ENCODE measurements around the gene RAP1B.

RAP1B gene

DNA sequence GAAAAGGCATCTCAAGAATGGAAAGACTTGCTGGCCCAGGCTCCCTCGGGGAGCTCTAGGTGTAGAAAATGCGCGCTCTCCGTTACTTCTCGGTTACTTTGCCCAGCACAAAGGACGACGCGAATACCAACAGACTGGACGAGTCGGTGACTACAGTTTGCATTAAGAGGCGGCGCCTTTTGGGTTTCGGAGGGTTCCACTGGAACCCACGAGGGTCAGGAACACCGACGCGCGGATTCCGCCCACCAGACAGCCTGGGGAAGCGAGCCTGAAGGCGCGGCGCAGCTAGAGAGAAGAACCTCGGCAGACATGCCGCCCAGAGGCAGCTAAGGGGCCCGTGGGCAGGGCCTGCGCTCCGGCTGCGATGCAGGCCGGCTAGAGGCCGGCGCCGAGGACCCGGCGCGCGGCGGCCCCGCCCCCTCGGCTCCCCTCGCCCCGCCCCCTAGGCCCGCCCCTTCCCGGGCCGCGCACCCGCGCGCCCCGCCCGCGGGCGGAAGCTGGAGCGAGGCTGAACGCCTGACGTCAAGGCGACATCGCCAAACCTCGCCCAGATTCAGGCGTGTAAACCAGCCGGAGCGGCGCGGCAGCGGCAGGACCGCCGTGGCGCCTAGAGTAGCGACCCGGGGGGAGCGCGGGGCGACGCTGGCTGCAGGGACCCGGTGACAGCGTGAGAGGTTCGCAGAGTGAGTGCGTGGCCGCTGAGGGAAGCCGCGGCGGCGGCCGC, at the start of gene RAP1B:
RAP1B (plus strand) TSS at position 530 of the 724 bp plus-strand sequence. CDS start 37,826 bp downstream, outside the sequence.
- DNase-seq, result peak; percentile 84

DNA sequence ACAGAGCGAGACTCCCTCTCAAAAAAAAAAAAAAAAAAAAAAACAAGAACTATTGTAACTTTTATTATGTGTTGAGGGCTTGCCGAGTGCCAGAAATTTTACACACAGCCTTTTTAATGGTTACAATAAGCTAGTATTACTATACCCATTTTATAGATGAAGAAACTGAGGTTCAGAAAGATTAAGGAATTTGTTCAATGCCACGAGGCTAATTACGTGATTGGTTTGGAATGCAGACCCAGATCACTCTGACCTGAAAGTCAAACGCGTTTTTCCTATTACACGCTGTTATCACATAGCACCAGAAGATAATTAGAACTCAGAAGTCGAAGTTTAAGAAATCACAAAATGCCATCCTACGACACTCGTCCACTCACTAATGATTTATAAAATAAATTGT, 48.9 kb upstream of the RAP1B start:
- no peak for DNase-seq

DNA sequence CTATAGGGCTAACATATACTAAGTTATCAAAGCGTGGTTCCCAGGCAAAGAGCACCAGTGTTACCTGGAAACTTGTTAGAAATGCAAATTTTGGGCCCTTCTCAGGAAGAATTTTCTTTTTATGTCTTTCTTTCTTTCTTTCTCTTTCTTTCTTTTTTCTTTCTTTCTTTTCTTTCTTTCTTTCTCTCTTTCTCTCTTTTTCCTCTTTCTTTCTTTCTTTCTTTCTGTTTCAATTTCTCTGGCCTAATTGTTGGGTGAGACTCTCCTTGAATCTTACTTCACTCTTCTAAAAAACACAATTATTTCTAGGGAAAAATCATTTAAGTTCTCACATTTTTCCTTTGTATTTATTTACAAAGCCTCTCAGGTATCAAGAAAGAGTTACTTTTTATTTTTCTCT, 46.5 kb upstream of the RAP1B start:
- no peak for DNase-seq

DNA sequence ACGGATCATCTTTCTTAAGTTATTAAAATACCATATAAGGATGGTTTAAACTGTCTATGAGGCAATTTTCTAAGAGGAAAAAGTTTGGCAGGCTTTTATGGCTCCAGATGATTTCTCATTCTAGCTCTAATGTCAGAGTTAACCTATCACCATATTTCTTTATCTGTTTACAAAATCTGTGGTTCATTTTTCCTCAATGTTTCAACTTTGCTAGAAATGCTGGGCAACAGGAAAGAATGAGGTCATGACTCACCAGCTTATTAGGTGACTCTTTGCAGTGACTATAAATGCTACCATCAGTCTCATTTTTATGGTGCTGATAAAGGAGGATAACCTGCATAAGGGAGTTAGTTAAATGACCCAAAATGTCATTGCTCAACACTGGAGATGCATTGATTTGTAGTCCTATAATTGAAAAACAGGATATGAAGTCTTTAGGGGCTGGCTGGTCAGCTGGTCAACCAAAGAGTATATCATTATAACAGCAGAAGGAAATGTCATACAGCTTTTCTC, 45.3 kb upstream of the RAP1B start:
- DNase-seq, result no peak

DNA sequence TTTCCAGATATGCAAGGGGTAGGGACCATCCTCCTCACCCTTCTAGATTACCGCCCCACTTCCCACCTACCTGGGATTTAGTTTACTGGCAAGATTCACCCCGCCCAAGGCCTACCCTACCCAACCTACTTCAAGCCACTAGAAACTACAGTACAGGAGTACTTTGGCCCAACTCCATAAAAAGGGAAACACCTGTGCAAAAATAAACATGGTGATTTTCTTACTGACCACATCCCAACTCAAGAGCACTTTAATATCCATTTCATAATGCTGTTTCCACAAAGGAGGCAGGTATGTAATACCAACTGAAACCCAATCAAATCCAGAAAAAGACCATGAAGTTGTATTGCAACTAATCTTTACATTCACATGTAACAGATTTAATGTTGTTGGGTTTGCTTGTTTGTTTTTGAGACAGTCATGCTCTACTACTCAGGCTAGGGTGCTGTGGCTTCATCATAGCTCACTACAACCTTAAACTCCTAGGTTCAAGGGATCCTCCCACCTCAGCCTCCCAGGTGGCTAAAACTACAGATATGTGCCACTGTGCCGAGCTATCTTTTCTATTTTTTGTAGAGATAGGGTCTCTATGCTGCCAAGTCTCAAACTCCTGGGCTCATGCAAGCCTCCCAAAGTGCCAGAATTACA, 41.7 kb upstream of the RAP1B start:
- peak; percentile 56 for DNase-seq

DNA sequence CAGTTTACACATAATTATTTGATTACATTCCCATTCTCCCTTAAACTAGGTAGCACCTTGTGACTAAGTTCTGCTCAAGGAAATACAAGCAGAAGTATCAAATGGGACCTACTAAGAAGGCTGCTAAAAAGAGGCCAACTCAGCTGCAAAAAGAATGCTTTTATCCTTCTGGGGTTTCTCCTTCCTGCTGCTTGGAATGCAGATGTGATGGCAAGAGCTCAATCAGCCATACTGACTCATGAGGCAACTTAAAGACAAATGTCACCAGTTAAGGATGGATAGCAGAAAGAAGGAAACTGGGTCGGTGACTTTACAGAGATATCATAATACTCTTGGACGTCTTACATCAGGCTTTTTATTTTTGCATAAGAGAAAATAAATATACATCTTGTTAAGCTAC, 38.0 kb upstream of the RAP1B start:
- DNase-seq, result no peak

DNA sequence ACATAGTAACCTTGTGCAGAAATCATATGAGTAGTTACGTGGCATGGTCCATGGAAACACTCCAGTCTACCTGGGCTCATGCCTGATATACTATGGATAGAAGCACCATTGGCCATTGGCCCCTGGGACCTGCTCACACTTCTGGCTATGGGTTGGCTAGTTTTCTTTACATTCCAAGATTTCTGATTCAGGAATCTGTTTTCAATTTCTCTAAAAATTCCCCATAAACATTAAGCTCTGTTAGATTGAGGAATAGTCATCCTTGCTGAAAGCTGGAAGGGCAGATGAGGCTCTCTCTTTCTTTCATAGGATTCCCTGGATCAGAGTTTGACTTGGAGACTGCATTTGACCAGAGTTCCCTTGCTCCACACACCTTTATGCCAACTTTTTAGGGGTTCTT, 37.3 kb upstream of the RAP1B start:
- DNase-seq, result no peak

DNA sequence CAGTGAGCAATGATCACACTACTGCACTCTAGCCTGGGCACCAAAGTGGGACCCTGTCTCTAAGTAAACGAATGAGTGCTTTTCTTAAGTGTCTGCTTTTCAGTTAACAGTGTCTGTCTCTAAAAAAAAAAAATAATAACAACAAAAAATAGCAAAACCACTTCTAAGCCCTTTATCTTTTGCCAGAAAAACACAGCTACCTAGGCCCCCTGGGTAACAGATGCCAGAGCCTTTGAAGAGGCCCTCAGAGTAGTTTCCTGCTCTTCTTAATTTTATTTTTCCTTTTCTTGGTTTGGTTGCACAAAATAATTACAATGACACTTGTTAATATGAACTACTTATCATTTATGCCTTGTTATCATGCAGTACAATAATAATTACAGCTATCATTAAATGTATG, 32.8 kb upstream of the RAP1B start:
- no peak for DNase-seq

DNA sequence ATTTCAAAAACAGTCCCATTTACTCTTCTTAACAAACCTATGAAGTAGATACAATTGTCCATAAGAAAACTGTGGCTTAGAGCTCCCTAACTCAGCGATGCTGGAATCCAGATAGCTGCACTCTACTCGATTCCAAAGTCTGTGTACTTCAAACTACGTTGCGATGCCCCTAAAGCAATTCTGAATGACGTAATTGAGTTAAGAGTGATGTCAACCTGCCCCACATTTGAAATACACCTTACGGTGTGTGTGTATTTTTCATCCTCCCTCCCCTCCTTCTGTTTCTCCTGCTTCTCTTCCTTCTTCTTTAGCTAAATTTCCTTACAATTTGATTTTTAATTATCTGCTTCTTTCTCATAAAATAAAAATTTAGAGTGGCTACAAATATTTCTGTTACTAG, 31.9 kb upstream of the RAP1B start:
- no peak for DNase-seq

DNA sequence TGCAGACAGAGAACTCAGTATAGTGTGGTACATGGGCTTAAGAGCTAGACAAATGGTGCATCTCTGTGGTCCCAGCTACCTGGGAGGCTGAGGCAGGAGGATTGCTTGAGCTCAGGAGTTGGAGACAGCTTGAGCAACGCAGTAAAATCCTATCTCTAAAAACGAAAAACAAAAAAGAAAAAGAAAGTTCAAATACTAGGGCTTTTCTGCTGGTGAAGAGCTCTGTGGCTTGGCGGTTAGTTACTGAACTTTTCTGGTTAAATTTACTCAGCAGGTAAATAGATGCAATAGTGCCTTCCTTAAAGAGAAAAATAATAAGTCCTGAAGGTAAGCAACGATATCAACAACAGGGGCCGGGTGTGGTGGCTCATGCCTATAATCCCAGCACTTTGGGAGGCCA, 31.4 kb upstream of the RAP1B start:
- no peak for DNase-seq

DNA sequence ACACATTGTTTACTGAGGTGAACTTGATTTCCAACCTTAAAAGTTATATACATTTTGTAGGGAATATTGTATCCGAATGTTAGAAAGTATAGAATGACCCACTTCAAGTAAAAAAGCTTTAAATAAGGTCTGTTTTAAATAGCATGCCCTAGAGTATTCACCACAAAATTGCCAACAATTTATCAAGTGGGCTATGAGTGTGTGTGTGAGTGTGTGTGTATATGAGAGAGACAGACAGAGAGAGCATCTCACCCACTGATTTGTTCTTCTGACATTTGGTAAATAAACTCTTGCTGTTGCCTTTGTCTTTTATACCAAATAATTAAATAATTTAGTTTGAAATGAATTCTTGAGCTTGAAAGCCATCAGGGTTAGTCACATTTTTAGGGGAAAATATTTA, 29.8 kb upstream of the RAP1B start:
- no peak for DNase-seq

DNA sequence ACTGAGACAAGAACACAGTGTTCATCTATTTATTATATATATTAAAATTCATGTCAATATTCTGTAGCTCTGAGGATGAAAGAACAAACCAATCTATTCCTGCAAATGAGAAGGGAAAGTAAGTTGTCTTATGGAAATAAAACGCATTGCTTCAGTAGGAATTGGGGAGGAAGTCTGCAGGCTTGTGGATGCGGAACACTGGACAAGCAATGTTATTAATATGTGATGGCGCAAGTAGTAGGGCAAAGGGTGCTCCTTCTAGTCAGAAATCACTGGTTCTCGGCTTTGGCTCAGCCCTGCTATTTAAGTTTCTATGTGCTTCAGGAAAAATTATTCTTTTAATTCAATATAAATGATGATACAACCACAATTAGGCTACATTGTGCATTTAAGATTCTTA, 28.8 kb upstream of the RAP1B start:
- no peak for DNase-seq

DNA sequence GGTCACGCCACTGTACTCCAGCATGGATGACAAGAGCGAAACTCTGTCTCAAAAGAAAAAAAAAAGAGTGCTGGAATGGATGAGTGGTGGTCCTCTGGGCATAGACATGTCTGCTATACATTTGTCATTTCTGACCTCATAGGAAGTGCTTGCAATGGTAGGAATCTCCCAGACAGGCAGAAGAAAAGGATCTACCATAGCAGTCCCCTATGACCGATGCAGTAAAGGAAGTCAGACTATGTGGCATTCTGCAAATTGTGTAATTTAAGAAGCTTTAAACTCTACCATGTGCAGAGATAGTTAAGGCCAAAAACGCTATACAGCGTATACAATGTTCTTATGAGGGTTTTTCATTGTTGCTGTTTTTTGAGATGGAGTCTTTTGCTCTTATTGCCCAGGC, 24.7 kb upstream of the RAP1B start:
- no peak for DNase-seq

DNA sequence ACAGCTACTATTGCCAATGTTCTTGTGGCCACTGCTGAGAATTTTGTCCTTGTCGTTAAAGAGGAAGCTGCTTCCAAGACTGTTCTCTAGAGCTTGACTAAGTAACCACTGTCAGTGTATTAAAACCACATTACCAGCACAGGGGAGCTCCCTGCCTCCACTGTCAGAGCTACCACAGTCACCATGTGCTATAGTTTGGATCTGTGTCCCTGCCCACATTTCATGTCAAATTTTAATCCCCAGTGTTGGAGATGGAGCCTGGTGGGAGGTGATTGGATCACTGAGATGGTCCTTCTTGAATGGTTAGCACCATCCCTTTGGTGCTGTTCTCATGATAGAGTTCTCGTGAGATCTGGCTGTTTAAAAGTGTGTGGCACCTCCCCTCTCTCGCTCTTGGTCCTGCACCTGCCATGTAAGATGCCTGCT, 23.2 kb upstream of the RAP1B start:
- DNase-seq, result no peak

DNA sequence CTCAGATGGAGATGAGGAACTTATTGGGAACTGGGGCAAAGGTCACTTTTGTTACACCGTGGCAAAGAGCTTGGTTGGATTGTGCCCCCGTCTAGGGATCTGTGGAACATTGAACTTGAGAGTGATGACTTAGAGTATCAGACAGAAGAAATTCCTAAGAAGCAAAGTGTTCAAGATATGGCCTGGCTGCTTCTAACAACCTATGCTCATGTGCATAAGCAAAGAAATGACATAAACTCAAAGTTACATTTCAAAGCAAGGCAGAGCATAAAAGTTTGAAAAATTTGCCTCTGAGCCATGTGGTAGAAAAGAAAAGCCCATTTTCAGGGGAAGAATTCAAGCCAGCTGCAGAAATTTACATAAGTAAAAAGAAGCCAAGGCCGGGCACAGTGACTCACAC, 21.5 kb upstream of the RAP1B start:
- no peak for DNase-seq

DNA sequence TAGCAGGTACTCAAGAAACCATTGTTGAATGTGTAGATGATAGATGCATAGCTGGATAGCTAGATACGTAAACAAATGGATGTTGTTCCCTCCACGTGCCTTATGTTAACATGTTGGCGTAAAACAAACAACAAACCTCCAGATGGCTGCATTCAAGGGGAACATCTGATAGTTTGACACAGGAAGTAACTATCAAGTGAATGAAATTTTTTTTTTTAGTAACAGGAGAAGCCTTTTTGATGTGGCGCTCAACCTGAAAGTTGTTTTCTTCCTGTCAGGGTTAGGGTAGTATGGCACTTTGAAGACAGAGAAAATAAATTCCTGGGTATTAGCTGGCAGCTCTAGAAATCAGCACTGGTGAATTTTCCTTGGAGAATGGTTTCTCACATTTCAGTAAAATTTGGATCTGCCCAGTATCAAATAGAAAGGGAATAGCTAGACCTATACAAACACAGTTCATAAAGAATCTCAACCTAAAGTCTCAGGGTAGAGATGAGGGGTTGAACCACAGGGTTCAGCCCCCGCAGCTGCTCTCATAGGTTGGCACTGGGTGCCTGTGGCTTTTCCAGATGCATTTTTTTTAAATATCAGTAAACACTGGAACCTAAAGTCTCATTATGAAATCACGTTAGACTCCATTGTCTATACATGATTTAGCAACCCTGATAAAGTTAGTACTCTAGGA, 18.8 kb upstream of the RAP1B start:
- no peak for DNase-seq

DNA sequence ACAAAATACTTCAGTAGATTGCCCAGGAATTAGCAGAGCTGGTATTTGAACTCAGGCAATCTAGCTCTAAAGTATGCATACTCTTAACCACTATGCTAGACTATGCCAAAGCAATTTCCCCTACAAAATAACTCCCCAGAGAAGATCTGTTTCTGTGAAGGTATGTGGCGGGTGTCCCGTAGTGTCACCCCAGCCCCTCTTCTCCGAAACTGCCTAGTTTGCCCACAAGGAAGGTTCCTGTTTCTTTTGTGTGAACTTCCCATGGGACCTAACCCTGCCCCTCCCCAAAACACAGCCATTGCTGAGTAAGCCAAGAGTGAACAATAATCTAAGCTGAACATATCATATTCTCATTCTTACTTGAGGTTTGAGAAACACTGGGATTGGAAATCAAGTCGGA, 15.5 kb upstream of the RAP1B start:
- no peak for DNase-seq

DNA sequence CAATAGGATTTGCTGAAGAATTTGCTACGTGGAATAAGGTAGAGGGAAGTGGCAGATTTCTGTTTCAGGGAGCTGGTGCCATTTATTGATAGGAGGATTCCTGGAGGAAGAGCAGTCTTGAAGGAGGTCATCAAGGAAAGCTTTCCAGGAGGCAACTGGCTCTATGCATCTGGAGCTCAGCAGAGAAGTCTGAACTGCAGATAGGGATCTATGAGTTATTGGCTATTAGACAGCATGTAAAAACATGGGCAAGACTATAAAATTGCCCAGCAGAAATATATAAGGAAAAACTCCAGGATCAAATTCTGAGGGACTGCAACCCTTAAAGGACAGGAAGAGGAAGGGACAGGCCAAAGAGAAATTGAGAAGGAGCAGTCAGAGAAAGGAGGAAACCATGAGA, 8.9 kb upstream of the RAP1B start:
- no peak for DNase-seq

DNA sequence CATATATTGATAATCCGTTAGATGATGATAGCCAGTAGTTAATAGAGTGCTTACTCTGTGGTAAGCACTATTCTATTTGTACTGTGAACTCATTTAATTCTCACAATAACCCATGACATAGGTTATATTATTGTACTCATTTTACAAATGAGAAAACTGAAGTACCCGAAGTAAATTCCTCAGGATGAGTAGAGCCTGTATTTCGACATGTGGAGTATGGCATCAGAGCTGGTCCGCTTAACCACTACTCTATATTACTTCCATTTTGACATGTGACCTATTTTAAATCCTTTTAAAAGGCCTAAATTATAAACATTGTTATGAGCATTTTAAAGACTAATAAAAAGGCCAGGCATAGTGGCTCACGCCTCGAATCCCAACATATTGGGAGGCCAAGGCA, 8.0 kb upstream of the RAP1B start:
- no peak for DNase-seq

DNA sequence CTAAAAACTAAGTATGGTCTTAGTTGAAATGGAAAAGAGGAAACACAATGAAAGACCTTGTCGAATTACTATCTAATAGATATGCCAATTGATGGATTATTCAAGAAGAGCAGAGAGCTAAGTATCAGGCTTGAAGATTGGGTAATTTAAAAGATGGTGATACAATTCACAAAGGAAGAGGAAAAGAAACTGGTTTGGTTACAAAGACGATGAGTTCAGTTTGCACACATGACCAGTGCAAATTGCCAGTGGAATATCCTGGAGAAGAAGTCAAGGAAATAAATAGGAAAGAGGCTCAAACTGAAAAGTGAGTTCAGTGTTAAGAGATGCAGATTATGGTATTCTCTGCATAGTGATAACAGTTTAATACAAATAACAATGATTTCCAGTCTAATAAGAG, 2.5 kb upstream of the RAP1B start:
- no peak for DNase-seq

DNA sequence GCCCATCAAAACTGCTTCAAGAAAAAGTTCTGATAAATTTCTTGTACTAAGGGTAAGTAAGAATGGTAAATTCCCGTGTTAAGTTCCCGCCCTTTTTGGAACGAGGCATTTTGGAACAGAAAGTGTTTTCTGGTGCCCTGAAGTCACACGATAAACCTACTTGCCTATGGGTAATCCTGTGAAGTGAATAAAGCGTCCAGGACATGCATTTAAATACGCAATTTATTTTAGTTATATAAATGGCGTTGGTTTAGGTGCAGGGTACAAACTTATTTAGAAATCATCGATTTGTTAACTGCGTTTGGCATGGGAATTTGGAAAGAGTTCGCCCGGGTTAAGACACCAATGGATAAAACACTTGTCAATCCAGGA, 715 bp upstream of the RAP1B start:
- DNase-seq, result no peak

DNA sequence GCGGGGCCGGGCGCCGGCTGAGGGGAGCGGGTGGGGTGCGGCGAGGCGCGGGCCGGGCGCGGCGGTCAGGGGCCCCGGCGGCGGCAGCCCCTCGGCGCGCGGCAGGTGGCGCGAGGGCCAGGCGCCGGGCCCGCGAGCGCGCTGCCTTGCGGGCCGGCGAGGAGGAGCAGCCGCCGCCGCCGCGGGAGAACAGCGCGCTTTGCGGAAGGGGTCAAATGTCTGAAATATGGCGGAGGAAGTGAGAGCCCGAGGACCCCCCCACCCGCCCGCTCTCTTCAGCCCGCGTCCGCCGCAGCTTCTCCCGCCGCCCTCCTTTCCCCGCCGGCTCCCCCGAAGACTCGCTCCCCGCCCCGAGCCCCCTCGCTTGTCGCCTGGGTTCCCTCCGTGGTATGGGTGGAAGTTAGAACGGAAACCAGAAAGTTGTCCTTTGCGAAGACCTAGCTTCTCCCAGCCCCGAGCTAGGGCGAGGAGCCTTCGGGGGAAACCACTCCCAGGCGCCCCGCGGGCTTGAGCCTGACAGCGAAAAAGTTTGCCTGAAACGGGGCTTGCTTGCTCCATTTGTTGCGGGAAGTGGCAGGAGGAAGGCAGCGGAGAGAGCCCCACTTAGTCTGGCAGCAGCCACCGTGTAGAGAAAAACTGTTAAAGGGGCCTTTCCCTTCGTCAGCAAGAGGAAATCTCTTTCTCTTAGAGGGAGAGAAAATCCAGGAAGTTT, 551 bp downstream of the RAP1B start:
- DNase-seq, result peak; percentile 47

DNA sequence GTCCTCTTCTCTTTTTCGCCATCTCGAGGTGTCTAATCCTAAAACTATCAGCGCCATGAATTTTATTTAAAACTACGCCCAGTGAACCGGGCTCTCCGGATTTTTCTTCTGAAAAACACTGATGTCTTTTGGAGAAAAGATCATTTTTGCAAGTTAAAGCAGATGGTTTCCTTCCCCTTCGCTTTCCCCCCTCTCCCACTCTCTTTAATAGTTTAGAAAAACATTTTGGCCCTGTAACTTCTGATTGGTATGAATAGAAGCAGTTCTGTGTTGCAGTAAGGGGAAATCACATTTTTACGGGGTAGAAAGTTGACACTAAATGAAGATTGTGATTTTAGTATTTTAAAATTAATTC, 1.1 kb downstream of the RAP1B start:
- DNase-seq, result no peak

DNA sequence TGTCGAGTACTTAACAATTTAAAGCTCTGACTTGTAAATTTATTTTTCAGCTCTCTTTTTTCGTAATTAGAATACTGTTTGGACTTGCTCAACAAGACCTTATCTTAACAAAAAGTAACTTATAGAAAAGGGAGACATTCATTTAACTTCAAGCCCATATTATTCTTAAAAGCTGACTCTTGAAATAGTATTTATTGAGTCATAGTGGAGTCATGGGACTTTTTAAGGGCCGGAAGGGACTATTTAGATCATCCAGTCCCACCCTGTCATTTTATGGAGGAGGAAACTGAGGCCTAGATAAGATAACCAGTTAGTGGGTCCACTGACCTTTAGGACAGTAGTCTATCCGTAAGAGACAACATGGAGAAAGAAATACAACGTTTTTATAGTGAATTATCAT, 1.5 kb downstream of the RAP1B start:
- DNase-seq, result no peak

Measured in NCI-H1105 (cell line).